Uterus (tissue), 4 donors: ENCODE data around the gene RNF115. TPM values are rescaled to one million over a fixed set of nuclear protein-coding genes. Genes with fewer than 3 reads are reported as not detected.

ENCODE experiments used
- DNase-seq, 2 donors: peaks; one replicate each; pipeline ENCODE4 v3.0.0-alpha.2; 2019 to 2020
- H3K27ac ChIP-seq, 2 donors: fragments of 200-600 bp; sonication (generic); 1 replicate in 1 of 2; 2 replicates in 1 of 2; pipeline ENCODE4 v1.5.1; 2016 to 2018
- H3K27me3 ChIP-seq, 2 donors: fragments of 200-600 bp; sonication (generic); one replicate each; pipeline ENCODE4 v1.5.1; 2018 to 2019; ENCODE audit warnings: control low read depth in 1 of 2
- H3K36me3 ChIP-seq, 2 donors: fragments of 200-600 bp; sonication (generic); one replicate each; pipeline ENCODE4 v1.5.1; 2019; ENCODE audit warnings: control low read depth in 1 of 2
- H3K4me1 ChIP-seq, 2 donors: fragments of 200-600 bp; sonication (generic); one replicate each; pipeline ENCODE4 v1.5.1; 2018 to 2019; ENCODE audit warnings: control low read depth in 1 of 2
- H3K4me3 ChIP-seq, 2 donors: fragments of 200-600 bp; sonication (generic); 1 replicate in 1 of 2; 2 replicates in 1 of 2; pipeline ENCODE4 v1.5.1; 2018 to 2019; ENCODE audit warnings: mild to moderate bottlenecking in 1 of 2
- H3K9me3 ChIP-seq, 2 donors: fragments of 200-600 bp; sonication (generic); one replicate each; pipeline ENCODE4 v1.5.1; 2019; ENCODE audit warnings: control low read depth in 1 of 2
- CTCF ChIP-seq, 4 experiments: fragments of 200-600 bp in 2 of 4; fragments of 450-650 bp in 2 of 4; sonication (generic) in 2 of 4; IDR thresholded peaks; one replicate each; pipeline ENCODE4 v1.5.1; 2016 to 2019; ENCODE audit warnings: antibody characterized with exemption in 4 of 4, mild to moderate bottlenecking in 2 of 4, moderate library complexity in 1 of 4
- POLR2A ChIP-seq, 2 donors: fragments of 450-650 bp; IDR thresholded peaks; one replicate each; pipeline ENCODE4 v1.6.1; 2016; ENCODE audit warnings: antibody characterized with exemption in 2 of 2, mild to moderate bottlenecking in 1 of 2, moderate library complexity in 1 of 2
- intact Hi-C: fragments of 100-400 bp; cut with DNase I; formaldehyde crosslinking; loops from one replicate; pipeline ENCODE4 v1.15.1; 2023; ENCODE audit warnings: low total_unique reads
- total RNA-seq, 4 donors: library from RNA; depleted of rRNA in 3 of 4; stranded (reverse); fragments of >200 nt in 3 of 4; gene quantifications; one replicate each; pipeline versions ENCODE4 v1.1.0 to v1.2.4, GENCODE V29; 2014 to 2023
- donor health status: DM: yes; HTN: yes; CAD: no.

Gene RNF115
- total RNA-seq, 4 donors from 2014 or later, result 18.8 to 33.4 (median 27.8) TPM

- DNase-seq, result no peak
- H3K9me3 ChIP-seq, result no peaks in the 10 kb centered on the region
- TF ChIP-seq CTCF (IDR thresholded peaks at IDR 0.05), result no peak
- TF ChIP-seq POLR2A (IDR thresholded peaks at IDR 0.05), result no peak
- intact Hi-C loops, result no loop called here
- H3K27ac ChIP-seq, result no peak within 1 kb of the TSS
- no peaks in the 10 kb centered on the region for H3K27me3 ChIP-seq
- no peaks in the 10 kb centered on the region for H3K36me3 ChIP-seq
- H3K4me1 ChIP-seq, result no peaks in the 10 kb centered on the region
- H3K4me3 ChIP-seq, result no peak within 1 kb of the TSS
Measured at GRCh38 chr1:145707183-145707867, 116.6 kb downstream of the RNF115 start, which contains the start of gene PDZK1. PDZK1 (minus strand) TSS chr1:145707368; CDS start chr1:145688021, 19,347 bp downstream.

DNA sequence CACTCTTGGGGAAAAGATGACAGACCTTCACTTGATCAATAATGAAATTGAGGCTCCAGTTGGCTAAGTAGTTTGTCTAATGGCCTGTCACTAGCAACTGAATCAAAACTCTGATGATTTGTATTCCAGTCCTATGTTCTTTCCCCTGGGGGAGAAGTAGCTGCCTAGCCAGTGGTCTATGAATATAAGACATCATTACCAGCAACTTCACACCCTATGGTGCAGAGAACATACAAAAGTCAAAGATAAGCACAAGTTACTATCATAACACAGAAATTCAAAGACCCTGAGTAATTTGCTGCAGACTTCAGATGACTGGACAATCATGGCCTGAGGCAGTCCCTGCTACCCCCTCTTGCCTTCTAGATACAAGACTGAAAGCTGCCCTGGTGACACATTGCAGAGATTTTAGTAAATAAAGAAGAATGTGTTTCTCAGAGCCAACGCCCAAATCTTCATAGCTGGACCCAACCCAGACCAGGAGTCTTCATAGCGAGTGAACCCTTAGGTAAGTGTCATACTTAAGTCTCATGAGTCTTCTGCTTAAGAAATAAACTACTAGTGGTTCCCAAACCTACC lies 117.7 kb downstream of the RNF115 start:
- no peaks in the 10 kb centered on the region for H3K9me3 ChIP-seq
- no peaks in the 10 kb centered on the region for H3K27me3 ChIP-seq
- H3K36me3 ChIP-seq, result no peaks in the 10 kb centered on the region
- H3K27ac ChIP-seq, result no peak overlapping the region
- H3K4me3 ChIP-seq, result no peak overlapping the region
- TF ChIP-seq POLR2A (IDR thresholded peaks at IDR 0.05), result no peak
- no peak for TF ChIP-seq CTCF (IDR thresholded peaks at IDR 0.05)
- no peak for DNase-seq
- H3K4me1 ChIP-seq, result no peaks in the 10 kb centered on the region
- intact Hi-C loops, result no loop called here

DNA sequence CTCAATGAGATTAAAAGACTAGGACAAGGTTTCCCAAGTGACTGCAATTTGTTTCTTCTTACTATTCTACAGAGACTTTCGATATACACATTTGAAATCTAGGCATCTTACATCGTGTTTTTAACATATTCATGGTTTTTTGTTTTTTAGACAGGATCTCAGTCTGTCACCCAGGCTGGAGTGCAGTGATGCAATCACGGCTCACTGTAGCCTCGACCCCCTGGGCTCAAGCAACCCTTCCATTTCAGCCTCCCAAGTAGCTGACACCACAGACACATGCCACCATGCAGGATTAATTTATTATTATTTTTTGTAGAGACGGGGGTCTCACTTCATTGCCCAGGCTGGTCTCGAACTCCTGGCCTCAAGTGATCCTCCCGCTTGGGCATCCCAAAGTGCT lies 118.3 kb downstream of the RNF115 start:
- no peak for DNase-seq
- TF ChIP-seq CTCF (IDR thresholded peaks at IDR 0.05), result no peak
- TF ChIP-seq POLR2A (IDR thresholded peaks at IDR 0.05), result no peak
- Histone ChIP-seq H3K27ac (no peak overlapping the region), H3K9me3 (no peaks in the 10 kb centered on the region), H3K27me3 (no peaks in the 10 kb centered on the region), H3K36me3 (no peaks in the 10 kb centered on the region), H3K4me3 (no peak overlapping the region), H3K4me1 (no peaks in the 10 kb centered on the region)
- intact Hi-C loops, result no loop called here

DNA sequence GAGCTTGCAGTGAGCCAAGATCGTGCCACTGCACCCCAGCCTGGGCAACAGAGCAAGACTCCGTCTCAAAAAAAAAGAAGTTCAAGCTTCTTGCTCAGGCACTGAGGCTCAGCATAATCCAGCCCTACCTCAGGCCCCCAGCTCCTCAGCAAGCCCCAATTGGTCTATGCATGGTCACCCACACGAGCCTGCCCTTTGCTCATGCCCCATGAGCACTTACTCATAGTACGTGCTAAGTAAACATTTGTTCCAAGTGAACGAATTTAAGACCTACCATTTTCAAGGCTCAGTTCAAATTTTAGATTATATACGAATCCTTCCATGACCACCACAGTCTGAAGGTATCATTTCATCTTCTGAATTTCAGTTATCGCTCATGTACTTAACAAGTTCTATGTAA lies 121.1 kb downstream of the RNF115 start:
- intact Hi-C loops, result no loop called here
- DNase-seq, result no peak

More for the DNA sequence above, 121.1 kb downstream of the RNF115 start:
- no peaks in the 10 kb centered on the region for H3K27me3 ChIP-seq
- TF ChIP-seq CTCF (IDR thresholded peaks at IDR 0.05) (no peak), POLR2A (IDR thresholded peaks at IDR 0.05) (no peak)
- H3K4me1 ChIP-seq, result no peaks in the 10 kb centered on the region
- no peak overlapping the region for H3K4me3 ChIP-seq
- no peaks in the 10 kb centered on the region for H3K9me3 ChIP-seq
- H3K36me3 ChIP-seq, result no peaks in the 10 kb centered on the region
- H3K27ac ChIP-seq, result no peak overlapping the region
